Gastrocnemius medialis (tissue), 4 donors: ENCODE results near the gene SLC22A12.

Source experiments
- CTCF ChIP-seq, 5 experiments: fragments of 450-650 bp in 3 of 5; fragments of 200-600 bp in 2 of 5; sonication (generic) in 2 of 5; IDR thresholded peaks in 4 of 5; conservative IDR thresholded peaks in 1 of 5; 1 replicate in 4 of 5; 2 replicates in 1 of 5; pipeline ENCODE4 v1.5.1; 2016 to 2019; ENCODE audit warnings: antibody characterized with exemption in 5 of 5, mild to moderate bottlenecking in 3 of 5, moderate library complexity in 3 of 5
- POLR2A ChIP-seq, 2 donors: fragments of 450-650 bp; IDR thresholded peaks; one replicate each; pipeline ENCODE4 v1.6.1; 2017; ENCODE audit warnings: antibody characterized with exemption in 2 of 2, mild to moderate bottlenecking in 2 of 2, moderate library complexity in 2 of 2

DNA sequence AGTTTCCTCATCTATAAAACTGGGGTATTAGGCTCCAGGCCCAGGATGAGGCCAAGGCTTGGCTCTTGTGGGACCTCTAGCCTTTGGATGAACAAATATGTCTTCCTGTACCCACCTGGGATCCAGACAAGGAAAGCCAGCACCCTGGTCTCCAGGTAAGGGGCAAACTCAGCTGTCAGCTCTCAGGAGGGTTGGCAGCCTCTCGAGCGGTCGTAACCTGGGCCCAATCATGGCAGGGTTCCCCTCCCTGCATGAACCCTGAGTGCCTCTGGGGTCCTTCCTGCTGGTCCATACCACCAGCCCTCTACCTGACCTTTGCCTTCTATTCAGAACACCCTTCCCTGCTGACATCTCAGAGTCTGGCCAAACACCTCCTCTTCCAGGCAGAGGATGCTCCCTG is 19.6 kb downstream of the SLC22A12 start:
- TF ChIP-seq CTCF (IDR thresholded peaks at IDR 0.05 in 4 of 5, conservative IDR thresholded peaks at IDR 0.05 in 1 of 5) = no peak
- no peak for TF ChIP-seq POLR2A (IDR thresholded peaks at IDR 0.05)
